GM04504 (cell line): Measurements from ENCODE around the gene EFNB1.

Experiments
- DNase-seq: peaks from one replicate; pipeline ENCODE4 v3.0.0-alpha.2; 2012; ENCODE audit warnings: low read depth

EFNB1 gene

DNA sequence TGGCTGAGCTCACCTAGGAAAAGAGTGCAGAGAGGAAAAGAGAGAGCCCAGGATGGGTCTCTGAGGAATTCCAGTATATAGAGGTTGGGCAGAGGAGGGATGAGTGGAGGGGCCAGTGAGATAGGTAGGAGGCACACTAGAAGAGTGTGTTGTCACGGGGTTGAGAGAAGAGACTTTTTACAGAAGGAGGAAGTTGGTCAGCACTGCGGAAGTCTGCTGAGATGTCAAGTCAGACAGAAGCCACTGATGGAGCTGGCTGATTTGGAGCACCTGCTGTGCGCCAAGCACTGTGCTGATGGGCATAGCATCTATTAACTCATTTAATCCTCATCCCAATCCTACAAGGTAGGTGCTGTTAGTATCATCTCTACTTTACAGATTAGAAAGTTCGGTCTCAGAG lies 60.4 kb downstream of the EFNB1 start:
- no peak for DNase-seq
